GM12878 (cell line): ENCODE measurements around the gene HSD17B4. TPM values are rescaled to one million over a fixed set of nuclear protein-coding genes. Genes with fewer than 3 reads are reported as not detected.

Experiments used
- ATAC-seq: fragments of 200-7000 bp; cut with Tn5 transposase; 3 replicates; pipeline ENCODE4 v1.9.1; 2020; ENCODE audit warnings: mild to moderate bottlenecking, moderate library complexity
- BruUV-seq: library from RNA; stranded (reverse); fragments of 400-500 nt; replicated peaks from 2 replicates; lab custom pipeline; 2021; lab: Mats Ljungman, UMichigan
- CTCF ChIA-PET: fragments of 300-600 bp; sonication (Branson Sonifier 250); formaldehyde crosslinking; extraction: SDS; loops from one replicate; lab custom pipeline; 2021; ENCODE audit warnings: inconsistent platforms; lab: Yijun Ruan, JAX
- POLR2A ChIA-PET: fragments of 350-600 bp; formaldehyde crosslinking; extraction: SDS; loops from one replicate; lab custom pipeline; 2021; ENCODE audit warnings: inconsistent platforms; lab: Charles Lee
- RAD21 ChIA-PET: fragments of 300-600 bp; sonication (Branson Sonifier 250); formaldehyde crosslinking; loops from one replicate; lab custom pipeline; 2023; ENCODE audit warnings: antibody characterized with exemption; ENCODE audit not compliant: unreplicated experiment; lab: Charles Lee
- SMC1A ChIA-PET: fragments of 300-600 bp; sonication (Branson Sonifier 250); formaldehyde crosslinking; loops from one replicate; lab custom pipeline; 2023; ENCODE audit not compliant: unreplicated experiment, uncharacterized antibody; lab: Charles Lee
- DNase-seq: peaks from one replicate; pipeline ENCODE4 v3.0.0-alpha.2; 2011; ENCODE audit warnings: low read depth, low spot score
- FAIRE-seq: peaks from 3 replicates; lab custom pipeline; 2011; peaks lifted over from hg19 to GRCh38; lab: Jason Lieb, UNC
- H2AFZ ChIP-seq: 2 replicates; pipeline ENCODE4 v1.6.0; 2011; ENCODE audit warnings: low read depth, low read length, control low read depth; ENCODE audit not compliant: control insufficient read depth
- H3K27ac ChIP-seq: 2 replicates; pipeline ENCODE4 v1.5.1; 2011; ENCODE audit warnings: control low read depth; ENCODE audit not compliant: control insufficient read depth, insufficient read depth
- H3K27me3 ChIP-seq, 2 experiments: replicated peaks in 1 of 2; 2 replicates each; pipeline versions ENCODE4 v1.6.0 to v1.6.1; 2011; ENCODE audit warnings: low read length in 1 of 2; ENCODE audit not compliant: control insufficient read depth in 2 of 2, insufficient read depth in 2 of 2
- H3K36me3 ChIP-seq, 2 experiments: 2 replicates each; pipeline ENCODE4 v1.5.1; 2011; ENCODE audit warnings: low read length in 1 of 2; ENCODE audit not compliant: control insufficient read depth in 2 of 2, insufficient read depth in 2 of 2
- H3K4me1 ChIP-seq: 2 replicates; pipeline ENCODE4 v1.6.1; 2011; ENCODE audit warnings: mild to moderate bottlenecking, low read length, moderate library complexity, mixed read lengths; ENCODE audit not compliant: control insufficient read depth, insufficient read depth
- H3K4me2 ChIP-seq: 2 replicates; pipeline ENCODE4 v1.6.0; 2011; ENCODE audit warnings: control low read depth; ENCODE audit not compliant: control insufficient read depth, insufficient read depth
- H3K4me3 ChIP-seq: fragments of 200-600 bp; sonication (generic); 2 replicates; pipeline ENCODE4 v1.5.1; 2016
- H3K79me2 ChIP-seq: 2 replicates; pipeline ENCODE4 v1.6.0; 2011; ENCODE audit warnings: low read length; ENCODE audit not compliant: control insufficient read depth, insufficient read depth
- H3K9ac ChIP-seq: 2 replicates; pipeline ENCODE4 v1.8.0; 2011; ENCODE audit warnings: low read length, control low read depth, mixed read lengths; ENCODE audit not compliant: control insufficient read depth, insufficient read depth
- H3K9me3 ChIP-seq: replicated peaks from 3 replicates; pipeline ENCODE4 v1.5.1; 2011; ENCODE audit warnings: mild to moderate bottlenecking, low read length; ENCODE audit not compliant: control insufficient read depth, insufficient read depth
- H4K20me1 ChIP-seq: 2 replicates; pipeline ENCODE4 v1.6.0; 2011; ENCODE audit not compliant: control insufficient read depth, insufficient read depth
- CBFB ChIP-seq: IDR thresholded peaks from 2 replicates; pipeline ENCODE4 v1.6.1; 2016; ENCODE audit warnings: antibody characterized with exemption, low read depth
- FOXM1 ChIP-seq: IDR thresholded peaks from 2 replicates; pipeline ENCODE4 v1.6.1; 2012; ENCODE audit warnings: low read depth, mild to moderate bottlenecking, inconsistent platforms, low read length, moderate library complexity
- HDAC6 ChIP-seq: fragments of 200-600 bp; sonication (generic); IDR thresholded peaks from one replicate; pipeline ENCODE4 v1.8.0; 2017; ENCODE audit warnings: antibody characterized with exemption; ENCODE audit not compliant: unreplicated experiment
- KLF5 ChIP-seq: fragments of 450-650 bp; IDR thresholded peaks from 2 replicates; pipeline ENCODE4 v1.6.1; 2014; ENCODE audit warnings: mild to moderate bottlenecking; ENCODE audit not compliant: partially characterized antibody
- LARP7 ChIP-seq: fragments of 450-650 bp; IDR thresholded peaks from 2 replicates; pipeline ENCODE4 v1.6.1; 2017; ENCODE audit warnings: mild to moderate bottlenecking
- MLLT1 ChIP-seq: fragments of 450-650 bp; IDR thresholded peaks from 2 replicates; pipeline ENCODE4 v1.6.1; 2016; ENCODE audit warnings: mild to moderate bottlenecking
- NFYB ChIP-seq: IDR thresholded peaks from 2 replicates; pipeline ENCODE4 v1.6.1; 2011; ENCODE audit warnings: low read depth, mild to moderate bottlenecking, low read length, improper control_type of control experiment, moderate library complexity; ENCODE audit not compliant: insufficient read depth
- SUZ12 ChIP-seq: fragments of 200-600 bp; sonication (generic); IDR thresholded peaks from one replicate; pipeline ENCODE4 v1.6.1; 2018; ENCODE audit warnings: antibody characterized with exemption, mild to moderate bottlenecking; ENCODE audit not compliant: unreplicated experiment
- TARDBP ChIP-seq: IDR thresholded peaks from 2 replicates; pipeline ENCODE4 v1.6.1; 2016; ENCODE audit warnings: borderline replicate concordance
- USF1 ChIP-seq: IDR thresholded peaks from 2 replicates; pipeline ENCODE4 v1.6.1; 2011; ENCODE audit warnings: borderline replicate concordance, low read depth, mild to moderate bottlenecking, moderate library complexity, mixed read lengths, low read length; ENCODE audit not compliant: insufficient read depth; ENCODE audit errors: extremely low read length
- ZNF217 ChIP-seq: fragments of 450-650 bp; IDR thresholded peaks from 2 replicates; pipeline ENCODE4 v1.6.1; 2017; ENCODE audit warnings: antibody characterized with exemption, mild to moderate bottlenecking
- ZNF592 ChIP-seq: fragments of 450-650 bp; IDR thresholded peaks from 2 replicates; pipeline ENCODE4 v1.6.1; 2017; ENCODE audit warnings: mild to moderate bottlenecking, moderate library complexity
- WGBS: methylation state at CpG from one replicate; pipeline ENCODE4 v1.1.6; 2016; ENCODE audit warnings: low lambda C conversion rate; ENCODE audit not compliant: insufficient replicate concordance, insufficient coverage; ENCODE audit errors: missing lambda C conversion rate; 5-methylcytosine and 5-hydroxymethylcytosine counted together
- in situ Hi-C: fragments of 300-500 bp; cut with MboI; formaldehyde crosslinking; loops from 9 replicates; pipeline ENCODE4 v1.14.3; 2018; ENCODE audit warnings: mixed read lengths
- intact Hi-C: fragments of 100-400 bp; cut with micrococcal nuclease; formaldehyde crosslinking; loops from one replicate; pipeline ENCODE4 v1.14.2; 2022; ENCODE audit not compliant: unreplicated experiment
- polyA plus RNA-seq, 11 experiments: library from polyadenylated mRNA; depleted of rRNA in 4 of 11; unstranded in 6 of 11; stranded (reverse) in 5 of 11; fragments of >200 nt; fragmentation: Nextera tagmentation in 4 of 11; fragmentation: Illumina TruSeq in 1 of 11; extraction: Ambion mirVana in 4 of 11; extraction: Trizol in 1 of 11; gene quantifications; 1 replicate in 1 of 11; 2 replicates in 10 of 11; pipeline versions ENCODE4 v1.2.1 to v1.2.3, GENCODE V29; 2011 to 2016; ENCODE audit warnings: inconsistent platforms in 2 of 11, missing spikeins in 2 of 11, low read depth in 1 of 11
- total RNA-seq, 4 experiments: library from RNA; depleted of rRNA in 3 of 4; stranded (reverse); fragments of >200 nt in 3 of 4; fragmentation: Illumina TruSeq in 1 of 4; extraction: Trizol in 1 of 4; gene quantifications; 2 replicates each; pipeline versions ENCODE4 v1.2.1 to v1.2.3, GENCODE V29; 2013 to 2021
- TF ChIP-seq, protein P1 (sequence below): fragments of 450-650 bp; IDR thresholded peaks from 2 replicates; pipeline ENCODE4 v1.6.1; 2017; ENCODE audit warnings: mild to moderate bottlenecking, moderate library complexity

Gene HSD17B4
- total and polyA plus RNA-seq, 10 of the 15 experiments (the other 5 are each of a cell fraction or from before 2014, with no cell fraction given): 38.6 to 125 (median 93.0) TPM

DNA sequence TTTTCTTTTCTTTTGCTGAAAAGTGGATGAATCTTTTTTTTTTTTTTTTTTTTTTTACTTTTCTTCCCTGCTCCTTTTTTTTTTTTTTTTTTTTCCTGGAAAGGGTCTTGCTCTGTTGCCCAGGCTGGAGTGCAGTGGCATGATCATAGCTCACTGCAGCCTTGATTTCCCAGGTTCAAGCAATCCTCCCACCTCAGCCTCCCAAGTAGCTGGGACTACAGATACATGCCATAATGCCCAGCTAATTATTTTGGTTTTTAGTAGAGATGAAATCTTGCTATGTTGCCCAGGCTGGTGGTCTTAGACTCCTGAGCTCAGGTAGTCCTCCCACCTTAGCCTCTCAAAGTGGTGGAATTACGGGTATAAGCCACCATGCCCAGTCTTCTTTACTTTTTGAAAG, 20.9 kb downstream of the HSD17B4 start:
- H3K36me3 ChIP-seq: no peaks in the 10 kb centered on the region
- intact Hi-C loops (loop anchor here (10.0 kb wide), 1 partner anchor 422 kb away; no protein-coding TSS in a partner anchor), in situ Hi-C loops (loop anchor here (5.0 to 10.0 kb wide), 2 partner anchors 274 to 982 kb away; no protein-coding TSS in a partner anchor)
- ATAC-seq: no peak
- RAD21 ChIA-PET: interaction anchor here (0.6 kb wide), 1 partner anchor 39 kb away, joined by 3 read pairs; no protein-coding TSS in a partner anchor
- H3K9ac ChIP-seq: no peak overlapping the region
- H3K4me3 ChIP-seq: no peak overlapping the region
- WGBS: 96% methylated on average over 1 of the region's 1 CpG
- POLR2A ChIA-PET: interaction anchor here (0.7 kb wide), 1 partner anchor 10 kb away, joined by 5 read pairs; no protein-coding TSS in a partner anchor
- no peak overlapping the region for H3K4me2 ChIP-seq
- H4K20me1 ChIP-seq: no peaks in the 10 kb centered on the region
- FAIRE-seq: no peak
- H3K4me1 ChIP-seq: peaks cover 15% of the 10 kb centered on the region
- no peaks in the 10 kb centered on the region for H3K27me3 ChIP-seq
- no peak overlapping the region for H2AFZ ChIP-seq
- CTCF ChIA-PET: interaction anchor here (0.6 to 0.8 kb wide), 3 partner anchors 20 to 1345 kb away, joined by 3 read pairs; no protein-coding TSS in a partner anchor
- no peak overlapping the region for H3K27ac ChIP-seq
- no peak for TF ChIP-seq NFYB
- no peak for TF ChIP-seq CBFB
- TF ChIP-seq FOXM1: no peak
- no peak for TF ChIP-seq HDAC6
- TF ChIP-seq KLF5: no peak
- TF ChIP-seq USF1: no peak
- no peak for TF ChIP-seq LARP7
- TF ChIP-seq, protein P1, sequence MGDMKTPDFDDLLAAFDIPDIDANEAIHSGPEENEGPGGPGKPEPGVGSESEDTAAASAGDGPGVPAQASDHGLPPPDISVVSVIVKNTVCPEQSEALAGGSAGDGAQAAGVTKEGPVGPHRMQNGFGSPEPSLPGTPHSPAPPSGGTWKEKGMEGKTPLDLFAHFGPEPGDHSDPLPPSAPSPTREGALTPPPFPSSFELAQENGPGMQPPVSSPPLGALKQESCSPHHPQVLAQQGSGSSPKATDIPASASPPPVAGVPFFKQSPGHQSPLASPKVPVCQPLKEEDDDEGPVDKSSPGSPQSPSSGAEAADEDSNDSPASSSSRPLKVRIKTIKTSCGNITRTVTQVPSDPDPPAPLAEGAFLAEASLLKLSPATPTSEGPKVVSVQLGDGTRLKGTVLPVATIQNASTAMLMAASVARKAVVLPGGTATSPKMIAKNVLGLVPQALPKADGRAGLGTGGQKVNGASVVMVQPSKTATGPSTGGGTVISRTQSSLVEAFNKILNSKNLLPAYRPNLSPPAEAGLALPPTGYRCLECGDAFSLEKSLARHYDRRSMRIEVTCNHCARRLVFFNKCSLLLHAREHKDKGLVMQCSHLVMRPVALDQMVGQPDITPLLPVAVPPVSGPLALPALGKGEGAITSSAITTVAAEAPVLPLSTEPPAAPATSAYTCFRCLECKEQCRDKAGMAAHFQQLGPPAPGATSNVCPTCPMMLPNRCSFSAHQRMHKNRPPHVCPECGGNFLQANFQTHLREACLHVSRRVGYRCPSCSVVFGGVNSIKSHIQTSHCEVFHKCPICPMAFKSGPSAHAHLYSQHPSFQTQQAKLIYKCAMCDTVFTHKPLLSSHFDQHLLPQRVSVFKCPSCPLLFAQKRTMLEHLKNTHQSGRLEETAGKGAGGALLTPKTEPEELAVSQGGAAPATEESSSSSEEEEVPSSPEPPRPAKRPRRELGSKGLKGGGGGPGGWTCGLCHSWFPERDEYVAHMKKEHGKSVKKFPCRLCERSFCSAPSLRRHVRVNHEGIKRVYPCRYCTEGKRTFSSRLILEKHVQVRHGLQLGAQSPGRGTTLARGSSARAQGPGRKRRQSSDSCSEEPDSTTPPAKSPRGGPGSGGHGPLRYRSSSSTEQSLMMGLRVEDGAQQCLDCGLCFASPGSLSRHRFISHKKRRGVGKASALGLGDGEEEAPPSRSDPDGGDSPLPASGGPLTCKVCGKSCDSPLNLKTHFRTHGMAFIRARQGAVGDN: no peak
- no peak for TF ChIP-seq ZNF217
- no peak for TF ChIP-seq ZNF592
- no peak for TF ChIP-seq TARDBP
- no peak for TF ChIP-seq MLLT1
- no peak for TF ChIP-seq SUZ12
- peaks cover 12% of the 10 kb centered on the region; the same call in 2 of the 3 replicates for H3K9me3 ChIP-seq
- SMC1A ChIA-PET: interaction anchor here (0.7 to 1.5 kb wide), 4 partner anchors 9 to 648 kb away, joined by 3 read pairs; no protein-coding TSS in a partner anchor
- no peak for DNase-seq
- BruUV-seq: no TSS peak
- peaks cover 5% of the 10 kb centered on the region; the same call in 1 of the 2 replicates for H3K79me2 ChIP-seq
